Measurements from ENCODE around the gene ATP6AP1. TPM values are rescaled to one million over a fixed set of nuclear protein-coding genes. Genes with fewer than 3 reads are reported as not detected.
"Not testable (repeated sequence)": the region's sequence is repeated elsewhere in the genome, so short reads cannot be mapped to it uniquely, and the experiment has no call there.

Gene ATP6AP1
- total RNA-seq, 1 experiment from 2014 or later, result 181 TPM

DNA sequence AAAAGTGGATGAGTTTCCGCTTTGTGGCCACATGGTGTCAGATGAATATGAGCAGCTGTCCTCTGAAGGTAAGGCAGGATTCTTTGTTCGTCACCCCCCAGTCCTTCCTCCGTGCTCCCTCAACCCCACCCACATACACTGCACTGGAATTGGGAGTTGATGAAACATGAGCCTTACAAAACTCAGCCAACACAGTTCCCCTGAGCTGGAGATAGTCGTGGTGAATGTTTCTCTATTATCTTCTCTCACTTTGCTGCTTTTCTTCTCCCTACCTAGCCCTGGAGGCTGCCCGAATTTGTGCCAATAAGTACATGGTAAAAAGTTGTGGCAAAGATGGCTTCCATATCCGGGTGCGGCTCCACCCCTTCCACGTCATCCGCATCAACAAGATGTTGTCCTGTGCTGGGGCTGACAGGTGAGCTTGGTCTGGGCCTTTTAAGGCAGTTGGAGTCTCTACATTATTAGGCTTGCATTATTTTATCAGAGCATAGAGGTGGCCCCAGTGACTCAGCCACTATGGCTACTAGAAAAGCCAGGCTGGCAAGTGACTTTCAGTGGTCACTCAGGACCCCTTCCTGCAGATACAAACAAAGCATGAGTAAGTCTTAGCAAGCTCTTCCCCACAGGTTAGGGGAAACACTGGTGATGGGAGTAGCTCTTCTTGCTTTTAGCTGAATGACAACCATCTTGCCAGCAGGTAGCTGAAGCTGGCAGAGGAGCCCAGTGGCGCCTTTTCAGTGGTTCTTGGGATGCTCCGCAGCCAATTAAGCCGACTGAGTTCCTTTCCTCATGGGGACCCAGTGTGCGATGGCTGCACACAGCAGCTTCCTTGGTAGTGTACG lies 28.7 kb upstream of the ATP6AP1 start:
- DNase-seq (ENCODE audit: low spot score), result no peak

DNA sequence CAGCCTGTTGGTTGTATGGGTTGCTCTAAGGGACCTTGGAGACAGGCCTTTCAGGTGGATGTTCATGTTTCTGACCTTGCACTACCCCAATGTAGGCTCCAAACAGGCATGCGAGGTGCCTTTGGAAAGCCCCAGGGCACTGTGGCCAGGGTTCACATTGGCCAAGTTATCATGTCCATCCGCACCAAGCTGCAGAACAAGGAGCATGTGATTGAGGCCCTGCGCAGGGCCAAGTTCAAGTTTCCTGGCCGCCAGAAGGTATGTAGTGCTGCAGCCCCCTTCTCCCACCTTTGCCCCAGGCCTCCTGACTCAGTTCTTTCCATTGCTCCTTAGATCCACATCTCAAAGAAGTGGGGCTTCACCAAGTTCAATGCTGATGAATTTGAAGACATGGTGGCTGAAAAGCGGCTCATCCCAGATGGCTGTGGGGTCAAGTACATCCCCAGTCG lies 28.1 kb upstream of the ATP6AP1 start:
- not testable (repeated sequence) for DNase-seq (ENCODE audit: low spot score)

DNA sequence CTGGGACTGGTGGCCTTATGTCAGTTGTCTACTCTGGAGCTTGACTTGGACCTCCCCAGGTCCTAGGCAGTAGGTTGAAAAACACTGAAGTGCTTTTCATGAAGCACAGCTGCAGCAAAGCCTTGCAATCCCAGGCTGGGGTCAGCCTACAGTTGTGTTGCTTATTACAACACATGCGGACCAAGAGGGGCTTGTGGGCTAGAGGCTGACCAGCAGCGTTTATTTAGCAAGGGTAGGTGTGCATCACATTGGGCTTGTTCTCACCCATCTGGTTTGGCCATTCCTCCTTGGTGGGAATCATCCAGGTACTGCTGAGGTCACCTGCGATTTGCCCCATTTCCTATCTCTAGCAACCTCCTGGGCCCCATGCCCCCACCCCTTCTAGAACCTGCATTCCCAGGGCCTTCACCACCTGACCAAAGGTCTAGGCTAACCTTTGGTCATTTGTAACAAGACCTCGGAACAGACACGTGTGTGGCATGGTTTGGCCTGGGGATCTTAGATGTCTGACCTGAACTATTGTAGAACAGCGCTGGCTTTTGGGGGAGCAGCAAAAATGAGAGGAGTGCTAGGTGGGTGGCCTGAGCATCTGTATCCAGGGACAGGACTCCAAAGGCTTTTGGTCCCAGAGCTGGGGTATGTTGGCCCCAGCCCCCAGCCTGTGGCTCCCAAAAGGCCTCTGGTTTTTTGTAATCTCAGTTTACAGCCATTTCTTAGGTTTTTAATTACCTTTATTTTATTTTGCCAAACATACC lies 27.3 kb upstream of the ATP6AP1 start:
- DNase-seq (ENCODE audit: low spot score), result peak; percentile 82

DNA sequence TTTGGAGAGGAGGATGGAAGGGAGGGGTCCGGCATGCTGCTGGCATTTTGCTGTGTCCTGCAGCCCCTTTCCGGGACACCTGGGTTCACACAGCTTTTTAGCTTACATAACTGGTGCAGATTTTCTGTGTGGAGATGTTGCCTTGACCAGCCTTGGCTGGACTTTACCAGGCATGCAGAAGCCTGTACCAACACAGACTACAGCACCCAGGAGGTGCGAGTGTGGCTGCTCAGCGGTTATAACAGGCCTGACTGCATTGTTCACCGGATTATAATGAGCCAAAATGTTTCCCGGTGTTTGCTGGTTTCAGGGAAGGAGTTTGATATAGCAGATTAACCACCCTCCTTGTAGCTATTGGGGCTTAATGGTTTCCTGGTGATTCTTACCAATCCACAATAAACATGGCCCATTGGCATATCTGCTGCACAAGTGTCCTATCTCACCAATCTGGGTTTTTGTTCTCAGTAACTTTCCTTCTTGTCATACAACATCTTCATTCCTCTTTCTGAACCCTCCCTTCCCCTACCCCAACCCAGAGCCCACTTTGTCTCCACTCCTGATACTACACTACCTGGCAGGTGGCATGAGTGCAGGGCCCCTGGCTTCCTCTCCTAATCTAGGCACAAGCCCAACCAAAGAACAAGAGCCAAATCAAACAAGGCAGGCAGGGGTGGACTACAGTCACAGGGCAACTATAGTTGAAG lies 26.4 kb upstream of the ATP6AP1 start:
- peak; percentile 65 for DNase-seq (ENCODE audit: low spot score)

DNA sequence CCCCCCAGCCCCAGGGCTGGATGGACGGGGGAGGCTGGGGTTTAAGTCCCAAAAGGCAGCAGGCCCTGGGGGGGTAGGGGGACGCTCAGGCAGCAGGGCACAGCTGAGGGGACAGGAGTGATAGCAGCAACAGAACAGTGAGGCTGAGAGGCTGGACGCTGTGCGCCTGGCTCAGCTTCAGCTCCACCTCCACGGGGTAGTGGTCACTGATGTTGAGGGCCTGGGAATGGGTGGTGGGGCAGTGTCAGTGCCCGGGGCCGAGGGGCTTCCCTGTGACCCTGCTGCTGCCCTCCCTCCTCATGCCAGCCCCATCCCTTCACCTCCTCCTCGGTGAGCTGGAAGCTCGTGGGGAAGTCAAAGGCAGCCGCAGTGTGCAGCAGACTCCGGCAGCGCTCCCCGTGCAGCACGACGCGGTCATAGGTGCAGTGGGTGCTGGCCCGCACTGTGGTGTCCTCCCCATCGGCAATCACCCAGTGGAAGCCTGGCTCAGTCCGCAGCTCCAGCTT lies 25.8 kb upstream of the ATP6AP1 start:
- no peak for DNase-seq (ENCODE audit: low spot score)

DNA sequence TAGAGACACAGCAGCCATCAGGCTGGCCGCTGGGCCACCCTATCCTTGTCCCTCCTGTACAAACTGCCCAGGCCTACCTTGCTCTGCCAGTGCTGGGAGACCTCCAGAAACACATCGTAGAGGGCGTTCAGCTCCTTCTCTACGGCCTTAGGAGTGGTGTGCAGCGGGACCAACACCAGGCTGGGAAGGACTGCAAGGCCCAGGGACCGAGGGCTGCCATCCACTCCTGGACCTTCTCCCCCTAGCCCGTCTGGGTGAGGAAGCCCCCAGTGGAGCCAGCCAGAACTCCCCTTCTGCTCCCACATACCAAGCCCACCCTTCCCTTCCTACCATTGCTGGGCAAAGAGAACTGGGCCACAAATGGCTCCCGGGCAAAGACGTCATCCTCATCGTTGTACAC lies 25.3 kb upstream of the ATP6AP1 start:
- no peak for DNase-seq (ENCODE audit: low spot score)

DNA sequence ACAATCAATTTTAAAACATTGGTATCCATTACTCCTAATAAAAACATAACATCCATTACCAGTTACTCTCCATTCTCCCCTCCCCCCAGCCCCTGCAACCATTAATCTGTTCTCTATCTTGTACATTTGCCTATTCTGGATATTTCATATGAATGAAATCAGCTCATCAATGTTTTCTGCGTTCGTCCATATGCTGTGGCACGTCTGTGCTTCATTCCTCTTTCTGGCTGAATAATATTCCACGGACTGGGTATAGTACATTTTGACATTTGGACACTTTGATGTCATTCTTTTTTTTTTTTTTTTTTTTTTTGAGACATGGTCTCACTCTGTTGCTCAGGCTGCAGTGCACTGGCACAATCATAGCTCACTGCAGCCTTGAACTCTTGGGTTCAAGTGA lies 24.6 kb upstream of the ATP6AP1 start:
- DNase-seq (ENCODE audit: low spot score), result no peak

DNA sequence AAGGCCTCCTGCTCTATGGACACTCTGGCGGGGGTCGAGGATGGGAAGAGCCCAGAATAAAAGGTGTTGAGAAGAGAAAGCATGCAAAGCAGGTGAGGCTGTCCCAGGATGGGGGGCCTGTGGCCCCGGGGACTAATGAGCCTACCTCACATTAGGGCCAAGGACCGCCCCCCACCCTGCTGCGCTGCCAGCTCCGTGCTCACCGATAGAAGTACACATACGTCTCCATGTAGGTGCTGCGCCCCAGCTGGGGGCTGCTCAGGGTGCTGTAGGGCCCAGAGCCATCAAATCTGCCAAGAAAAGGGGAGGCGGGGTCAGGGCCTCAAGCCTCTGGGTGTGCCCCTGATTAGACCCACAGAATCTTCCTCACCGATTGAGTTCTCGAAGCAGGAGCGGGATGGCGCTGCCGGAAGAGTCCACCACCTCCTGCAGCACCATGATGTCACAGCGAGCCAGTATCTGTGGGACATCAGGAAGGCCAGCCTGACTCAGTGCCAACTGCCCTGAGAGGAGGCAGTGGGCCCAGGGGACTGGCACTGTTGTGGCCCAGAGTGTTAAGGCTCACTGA lies 23.8 kb upstream of the ATP6AP1 start:
- DNase-seq (ENCODE audit: low spot score), result no peak

DNA sequence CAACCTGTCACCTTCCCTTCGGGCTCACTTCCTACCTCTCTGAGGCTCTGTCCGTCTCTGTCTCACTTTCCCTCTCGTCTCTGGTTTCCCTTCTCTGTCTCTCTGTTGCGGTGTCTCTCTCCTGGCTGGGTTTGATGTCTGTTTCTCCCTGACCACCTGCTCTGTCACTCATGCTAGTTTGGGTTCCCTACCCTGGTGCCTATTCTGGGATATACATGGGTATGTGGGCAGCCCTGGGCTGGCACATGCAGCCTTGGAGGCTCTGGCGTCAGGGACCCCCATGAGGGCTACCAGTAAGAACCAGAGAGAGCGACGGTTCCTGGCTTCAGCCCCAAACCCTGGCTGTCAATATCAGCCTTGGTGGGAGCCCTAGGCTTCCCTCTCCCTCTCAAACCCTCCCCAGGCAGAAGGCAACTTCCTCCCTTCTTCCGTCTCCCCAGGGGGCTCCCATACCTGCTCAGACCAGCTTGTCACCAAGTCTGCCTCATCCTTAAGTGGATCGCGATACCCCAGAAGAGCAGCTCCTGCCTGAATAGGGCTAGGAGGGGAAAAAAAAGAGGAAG lies 19.7 kb upstream of the ATP6AP1 start:
- peak; percentile 30 for DNase-seq (ENCODE audit: low spot score)

DNA sequence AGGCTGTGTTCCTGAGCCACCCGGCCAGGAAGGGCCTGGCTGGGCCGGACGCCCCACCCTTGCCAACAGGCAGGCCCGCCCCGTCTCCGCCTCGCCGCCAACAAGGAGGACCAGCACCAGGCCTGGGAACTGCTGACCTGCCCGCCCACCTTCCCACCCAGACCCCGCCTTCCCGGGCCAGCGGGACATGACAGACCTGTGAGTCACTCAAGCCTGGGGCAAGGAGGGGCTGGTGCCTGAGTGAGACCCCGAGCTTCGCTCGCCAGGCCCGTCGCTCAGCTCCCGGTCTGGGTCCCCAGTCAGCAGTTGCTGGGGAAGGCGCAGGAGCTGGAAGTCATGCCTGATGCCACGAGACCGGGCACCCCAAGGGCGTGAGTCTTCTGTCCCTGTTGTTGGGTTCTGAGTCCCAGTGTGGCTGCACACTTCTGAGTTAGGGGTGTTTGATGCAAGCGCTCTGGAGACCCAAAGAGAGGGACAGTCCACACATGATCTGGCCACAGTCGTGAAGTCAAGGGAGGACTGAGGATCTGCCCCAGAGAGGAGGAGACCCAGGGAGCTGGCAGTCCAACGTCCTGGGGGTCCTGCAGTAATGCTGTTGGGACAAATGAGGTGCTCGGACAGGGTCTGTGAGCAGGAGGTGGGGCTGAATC lies 19.1 kb upstream of the ATP6AP1 start, which contains the start of gene DNASE1L1:
Gene DNASE1L1 (minus strand): TSS at position 33 of the 650 bp plus-strand sequence. CDS start 3,686 bp downstream, outside the sequence.
- DNase-seq (ENCODE audit: low spot score), result peak; percentile 94

DNA sequence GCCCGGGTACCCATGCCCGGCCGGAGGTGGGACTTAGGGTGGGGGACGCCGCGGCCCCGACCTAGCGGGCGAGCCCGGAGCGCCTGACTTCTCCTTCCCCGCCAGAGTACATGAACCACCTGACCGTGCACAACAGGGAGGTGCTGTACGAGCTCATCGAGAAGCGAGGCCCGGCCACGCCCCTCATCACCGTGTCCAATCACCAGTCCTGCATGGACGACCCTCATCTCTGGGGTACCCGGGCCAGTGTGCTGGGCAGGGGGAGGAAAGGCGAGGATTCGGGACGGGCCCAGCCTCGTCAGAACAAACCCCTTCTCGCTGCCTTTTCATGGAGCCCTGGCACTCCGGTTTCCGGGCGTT lies 16.5 kb upstream of the ATP6AP1 start:
- peak; percentile 66 for DNase-seq (ENCODE audit: low spot score)

DNA sequence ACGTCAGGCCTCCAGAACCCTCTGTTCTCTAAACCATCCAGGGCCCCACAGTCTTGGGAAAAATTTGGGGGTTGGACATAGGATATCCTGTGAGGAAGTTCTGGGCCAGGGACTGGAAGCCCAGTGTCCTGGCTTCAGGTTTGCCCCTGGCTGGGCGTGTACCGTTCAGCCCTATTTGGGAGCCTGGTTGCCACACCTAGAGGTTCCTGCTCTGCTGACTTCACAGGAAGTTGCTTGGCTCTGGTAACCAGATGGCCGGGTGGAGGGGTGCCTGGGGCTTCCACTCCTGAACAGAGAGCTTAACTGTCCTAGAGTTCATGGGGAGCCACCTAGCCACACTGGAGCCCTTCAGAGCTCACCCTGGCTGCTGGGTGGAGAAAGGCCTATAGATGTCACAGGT lies 16.0 kb upstream of the ATP6AP1 start:
- no peak for DNase-seq (ENCODE audit: low spot score)

DNA sequence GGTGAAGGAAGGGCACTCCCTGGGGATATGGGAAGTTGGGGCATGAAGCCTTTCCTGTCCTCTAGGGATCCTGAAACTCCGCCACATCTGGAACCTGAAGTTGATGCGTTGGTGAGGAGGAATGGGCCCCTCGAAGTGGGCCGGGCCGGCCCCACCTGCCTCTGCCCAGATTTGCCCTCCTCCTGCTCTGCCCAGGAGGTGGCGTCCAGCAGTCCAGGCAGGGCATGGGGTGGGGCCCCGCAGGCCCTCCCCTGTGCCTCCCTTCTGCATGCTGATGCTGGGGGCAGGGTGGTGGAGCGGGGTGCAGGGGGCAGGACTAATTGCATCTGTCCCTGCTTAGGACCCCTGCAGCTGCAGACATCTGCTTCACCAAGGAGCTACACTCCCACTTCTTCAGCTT lies 15.3 kb upstream of the ATP6AP1 start:
- DNase-seq (ENCODE audit: low spot score), result no peak

DNA sequence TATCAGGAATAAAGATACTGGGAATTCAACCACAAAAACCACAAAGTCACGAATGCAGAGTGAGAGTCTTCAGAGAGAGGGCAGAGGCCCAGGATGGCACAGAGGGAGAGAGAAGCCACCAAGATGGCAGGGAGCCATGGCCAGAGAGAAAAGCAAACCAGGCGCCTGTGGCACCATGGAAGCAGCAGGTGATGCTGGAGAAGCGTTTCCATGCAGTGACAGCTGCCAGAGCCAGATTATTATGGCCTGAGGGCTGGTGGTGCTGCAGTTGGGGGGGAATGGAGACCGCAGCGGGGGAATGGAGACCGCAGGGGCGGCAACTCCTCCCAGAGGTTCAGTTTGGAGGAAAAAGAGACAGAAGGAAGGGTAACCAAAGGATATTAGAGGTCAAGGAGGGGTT lies 11.3 kb upstream of the ATP6AP1 start:
- no peak for DNase-seq (ENCODE audit: low spot score)

DNA sequence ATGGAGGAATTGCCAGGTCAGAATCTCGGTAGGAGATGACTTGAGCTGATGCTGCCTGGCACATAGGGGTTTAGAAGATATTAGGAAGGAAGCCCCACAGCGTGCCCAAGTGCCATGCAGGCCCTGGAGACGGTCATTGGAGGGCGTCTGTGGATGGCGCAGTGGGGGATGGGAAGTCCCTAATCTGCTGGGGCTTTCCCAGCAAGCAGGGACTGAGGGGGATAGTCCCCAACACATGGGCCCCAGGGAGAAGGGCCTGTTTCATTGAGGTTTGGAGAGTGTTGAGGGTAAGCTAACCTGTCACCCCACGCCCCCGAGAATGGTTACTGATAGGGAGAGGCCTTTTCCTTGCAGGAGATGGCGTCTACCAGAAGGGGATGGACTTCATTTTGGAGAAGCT lies 9.3 kb upstream of the ATP6AP1 start:
- DNase-seq (ENCODE audit: low spot score), result no peak

DNA sequence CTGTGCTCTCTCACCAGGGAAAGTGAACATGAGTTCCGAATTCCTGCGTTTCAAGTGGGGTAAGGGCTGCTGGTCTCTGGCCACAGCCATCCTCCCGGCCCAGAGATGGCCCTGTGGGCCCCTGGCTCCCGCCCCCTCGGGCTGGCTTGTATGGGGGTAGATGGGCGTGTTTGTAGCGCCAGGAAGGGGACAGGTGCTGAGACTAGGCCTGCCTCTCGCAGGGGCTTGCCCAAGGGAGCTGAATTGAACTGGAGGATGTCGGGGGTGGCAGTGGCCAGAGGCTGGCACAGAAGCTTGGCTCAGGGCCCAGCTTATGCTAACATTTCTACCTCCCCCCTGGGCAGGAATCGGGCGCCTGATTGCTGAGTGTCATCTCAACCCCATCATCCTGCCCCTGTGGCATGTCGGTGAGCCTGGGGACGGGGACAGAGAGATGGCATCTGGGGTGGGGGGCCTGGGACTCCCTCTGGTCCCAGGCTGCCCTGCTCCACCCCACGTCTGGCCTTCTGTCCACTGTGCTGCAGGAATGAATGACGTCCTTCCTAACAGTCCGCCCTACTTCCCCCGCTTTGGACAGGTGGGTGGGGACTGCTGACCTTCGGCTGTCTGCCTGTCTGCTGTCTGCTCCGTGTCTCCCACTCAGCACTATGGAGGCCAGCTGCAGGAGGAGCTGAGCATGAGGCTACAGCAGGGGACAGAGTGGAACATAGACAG lies 8.6 kb upstream of the ATP6AP1 start:
- DNase-seq (ENCODE audit: low spot score), result no peak

DNA sequence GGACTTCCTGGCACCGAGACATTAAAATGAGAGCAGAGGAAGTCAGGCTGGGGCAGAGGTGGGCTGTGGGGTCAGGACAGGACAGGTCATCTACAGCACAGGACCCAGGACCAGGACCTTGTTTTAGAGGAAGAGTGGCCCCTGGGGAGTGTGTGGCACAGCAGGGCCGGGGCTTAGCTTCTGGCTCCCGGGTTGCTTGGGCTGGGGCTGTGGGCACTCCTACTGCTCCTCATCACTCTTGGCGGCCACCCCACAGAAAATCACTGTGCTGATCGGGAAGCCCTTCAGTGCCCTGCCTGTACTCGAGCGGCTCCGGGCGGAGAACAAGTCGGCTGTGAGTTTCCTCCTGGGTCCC lies 8.1 kb upstream of the ATP6AP1 start:
- DNase-seq (ENCODE audit: low spot score), result no peak

DNA sequence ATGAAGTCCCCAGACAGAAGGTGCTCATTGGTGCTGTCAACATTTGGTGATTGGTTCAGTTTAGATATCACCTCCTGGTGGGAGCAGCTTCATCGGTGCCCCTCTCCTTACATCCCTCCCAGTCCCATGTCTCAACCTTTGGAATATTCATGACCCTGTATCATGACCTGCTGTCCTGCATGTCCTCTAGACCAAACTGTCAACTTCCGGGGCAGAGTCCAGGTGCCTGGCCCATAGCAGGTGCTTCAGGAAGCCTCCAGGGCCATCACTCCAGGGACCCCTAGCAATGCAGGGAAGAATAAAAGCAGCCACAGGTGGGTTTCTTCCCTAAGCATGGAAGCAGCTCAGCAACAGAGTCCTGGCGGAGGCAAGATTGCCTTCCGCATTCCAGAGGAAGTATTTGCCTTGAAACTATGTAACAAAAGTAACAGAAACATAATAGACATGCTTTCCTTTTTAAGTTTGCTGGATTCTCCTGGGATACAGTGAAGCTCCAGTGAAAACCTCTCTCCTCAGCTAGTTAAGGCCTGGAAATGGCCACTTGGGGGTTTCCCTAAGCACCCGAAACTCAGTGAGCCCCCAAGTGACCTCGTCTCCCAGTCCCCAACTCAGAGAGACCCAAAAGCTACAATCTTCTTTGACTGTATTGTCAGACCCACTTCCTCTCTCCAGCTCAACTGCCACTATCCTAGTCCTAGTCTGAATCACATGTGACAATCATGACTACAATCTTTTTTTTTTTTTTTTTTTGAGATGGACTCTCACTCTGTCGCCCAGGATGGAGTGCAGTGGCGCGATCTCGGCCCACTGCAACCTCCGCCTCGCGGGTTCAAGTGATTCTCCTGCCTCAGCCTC lies 1.3 kb upstream of the ATP6AP1 start:
- DNase-seq (ENCODE audit: low spot score), result no peak

DNA sequence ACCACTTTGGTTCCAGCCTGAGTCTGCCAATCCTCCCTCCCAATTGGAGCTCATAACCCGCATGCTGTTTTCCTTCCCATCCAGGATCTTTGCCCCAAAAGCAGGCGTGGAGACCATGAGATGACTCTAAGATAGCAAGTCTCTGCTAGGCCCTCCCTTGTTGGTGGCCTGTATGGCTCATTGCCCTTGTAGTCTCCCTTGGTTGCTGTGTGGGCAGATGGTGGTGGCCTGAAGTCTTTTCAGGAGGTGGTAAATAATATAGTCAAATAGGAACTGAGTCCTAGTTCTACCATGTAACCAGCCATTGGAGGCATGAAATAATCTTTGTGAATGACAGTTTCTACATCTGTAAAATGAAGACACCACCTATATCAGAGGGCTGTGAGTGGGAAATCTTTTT lies 1.2 kb downstream of the ATP6AP1 start:
- DNase-seq (ENCODE audit: low spot score), result no peak
